ENCODE data around the gene COL23A1.

Gene COL23A1

DNA sequence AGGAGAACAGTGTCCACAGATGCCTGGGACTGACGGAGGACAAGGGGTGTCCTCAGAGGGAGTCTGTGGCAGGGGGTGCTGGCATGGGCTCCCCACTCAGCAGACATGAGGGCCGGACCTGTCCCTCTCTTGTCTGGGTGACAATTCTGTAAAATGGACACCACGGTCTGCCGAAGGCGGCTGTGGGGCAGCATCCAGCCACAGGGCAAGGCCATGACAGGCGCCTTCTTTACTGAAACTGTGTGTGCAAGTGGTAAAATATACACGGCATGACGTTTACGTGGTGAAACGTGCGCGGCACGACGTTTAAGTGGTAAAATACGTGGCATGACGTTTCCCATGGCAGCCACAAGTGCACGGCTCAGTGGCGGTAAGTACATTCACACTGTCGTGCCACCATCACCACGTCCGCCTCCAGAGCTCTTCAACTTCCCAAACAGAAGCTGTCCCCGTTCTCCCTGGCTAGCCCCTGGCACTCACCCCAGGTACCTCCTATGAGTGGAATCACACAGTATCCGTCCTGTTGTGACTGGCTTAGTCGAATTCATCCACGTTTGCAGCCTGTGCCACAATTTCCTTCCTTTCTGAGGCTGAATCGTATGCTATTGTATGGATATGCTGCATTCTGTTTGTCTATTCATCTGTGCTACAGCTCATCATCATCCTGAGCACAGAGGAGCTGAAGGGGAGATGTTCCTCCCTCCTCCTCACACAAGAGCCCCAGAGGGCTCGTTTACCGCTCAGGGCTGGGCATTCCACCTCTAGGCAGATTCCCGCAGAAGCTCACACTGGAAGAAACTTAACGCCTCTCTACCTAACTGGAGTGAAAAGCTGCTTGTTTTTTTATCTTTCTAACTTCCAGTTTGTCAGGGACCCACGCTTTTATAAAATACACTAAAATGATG, 52.5 kb downstream of the COL23A1 start:
- H3K4me3 ChIP-seq (ENCODE audit: low read depth, low read length), result no peak overlapping the region
- no peak for DNase-seq (ENCODE audit: low read depth)

DNA sequence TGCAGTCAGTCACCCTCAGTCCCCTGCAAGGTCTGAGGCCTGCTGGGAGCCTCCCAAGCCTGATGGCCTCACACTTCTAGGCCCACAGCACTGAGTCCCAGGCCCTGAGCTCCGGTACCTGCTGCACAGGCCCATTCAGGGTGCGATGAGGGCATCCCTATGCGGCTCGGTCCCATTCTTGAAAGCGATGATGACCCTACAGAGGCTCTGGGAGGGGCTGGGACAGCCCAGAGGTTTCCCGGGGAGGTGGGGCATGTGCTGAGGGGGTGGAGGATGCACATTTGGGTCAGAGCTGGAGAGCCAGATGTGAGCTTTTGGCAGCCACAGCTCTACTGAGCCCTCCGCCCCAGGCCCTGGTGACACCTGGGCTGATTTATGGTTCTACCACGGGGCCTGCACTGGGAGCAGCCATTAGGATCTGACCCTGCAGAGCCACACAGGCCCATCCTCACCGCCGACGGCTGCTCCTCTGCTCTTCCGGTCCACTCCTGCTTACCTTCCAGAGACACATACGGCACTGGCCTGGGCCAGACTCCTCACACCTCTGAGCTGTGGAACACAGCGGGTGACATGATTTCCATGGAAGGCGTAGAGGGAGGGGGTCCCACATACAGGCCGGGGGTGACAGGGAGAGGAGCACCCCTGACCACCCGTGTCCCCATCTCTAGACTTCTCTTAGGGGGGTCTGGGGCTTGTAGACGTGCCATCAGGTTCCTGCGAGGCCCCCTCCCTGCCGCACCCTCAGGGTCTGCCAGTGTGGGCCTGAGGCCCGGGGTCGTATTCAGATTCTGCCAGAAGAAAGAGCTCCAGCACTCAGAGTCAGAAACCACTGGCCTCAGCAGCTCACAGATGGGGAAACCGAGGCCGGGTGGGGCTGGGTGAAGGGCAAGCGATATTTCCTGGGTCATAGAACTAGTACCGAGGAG, 53.4 kb downstream of the COL23A1 start:
- H3K4me3 ChIP-seq (ENCODE audit: low read depth, low read length), result no peak overlapping the region
- no peak for DNase-seq (ENCODE audit: low read depth)

- no peak for DNase-seq (ENCODE audit: low read depth)
- no peak overlapping the region for H3K4me3 ChIP-seq (ENCODE audit: low read depth, low read length)
These were observed 54.7 kb downstream of the COL23A1 start for GRCh38 chr5:178535299-178536175.

- no peak for DNase-seq (ENCODE audit: low read depth)
- no peak overlapping the region for H3K4me3 ChIP-seq (ENCODE audit: low read depth, low read length)
These were observed 57.1 kb downstream of the COL23A1 start for GRCh38 chr5:178533136-178533535.

- no peak for DNase-seq (ENCODE audit: low read depth)
- H3K4me3 ChIP-seq (ENCODE audit: low read depth, low read length), result no peak overlapping the region
These were observed 57.5 kb downstream of the COL23A1 start for GRCh38 chr5:178532666-178533065.

GRCh38 chr5:178532236-178532635, 58.0 kb downstream of the COL23A1 start:
- DNase-seq (ENCODE audit: low read depth), result no peak
- no peak overlapping the region for H3K4me3 ChIP-seq (ENCODE audit: low read depth, low read length)

DNA sequence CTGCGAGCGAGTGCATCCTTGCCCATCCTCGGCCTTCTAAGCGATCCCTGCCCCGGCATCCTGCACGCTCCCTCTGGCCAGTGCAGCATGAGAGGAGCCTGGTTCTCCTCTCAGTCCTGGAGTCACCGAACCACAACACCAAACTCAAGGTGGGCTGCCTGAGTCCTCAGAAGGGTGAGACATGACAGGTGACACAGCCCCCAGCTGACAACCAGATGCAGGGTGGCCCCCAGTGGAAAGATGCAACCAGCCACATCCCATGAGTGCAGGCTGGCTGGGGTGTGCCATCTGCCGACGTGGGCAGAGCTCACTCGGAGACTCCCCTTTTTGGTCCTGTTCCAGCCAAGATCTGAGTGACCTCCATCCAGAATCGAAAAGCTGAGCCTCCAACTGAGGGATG, 58.4 kb downstream of the COL23A1 start:
- no peak for DNase-seq (ENCODE audit: low read depth)
- H3K4me3 ChIP-seq (ENCODE audit: low read depth, low read length), result no peak overlapping the region

GRCh38 chr5:178530526-178530925, 59.7 kb downstream of the COL23A1 start:
- no peak overlapping the region for H3K4me3 ChIP-seq (ENCODE audit: low read depth, low read length)
- DNase-seq (ENCODE audit: low read depth), result no peak

- no peak overlapping the region for H3K4me3 ChIP-seq (ENCODE audit: low read depth, low read length)
These were observed 61.1 kb downstream of the COL23A1 start for GRCh38 chr5:178529080-178529479.

GRCh38 chr5:178527458-178528307, 62.5 kb downstream of the COL23A1 start:
- H3K4me3 ChIP-seq (ENCODE audit: low read depth, low read length), result no peak overlapping the region
- no peak for DNase-seq (ENCODE audit: low read depth)

More at GRCh38 chr5:178529080-178529479, 61.1 kb downstream of the COL23A1 start:
- DNase-seq (ENCODE audit: low read depth), result no peak

- no peak overlapping the region for H3K4me3 ChIP-seq (ENCODE audit: low read depth, low read length)
- no peak for DNase-seq (ENCODE audit: low read depth)
These were observed 63.3 kb downstream of the COL23A1 start for GRCh38 chr5:178526773-178527457.

DNA sequence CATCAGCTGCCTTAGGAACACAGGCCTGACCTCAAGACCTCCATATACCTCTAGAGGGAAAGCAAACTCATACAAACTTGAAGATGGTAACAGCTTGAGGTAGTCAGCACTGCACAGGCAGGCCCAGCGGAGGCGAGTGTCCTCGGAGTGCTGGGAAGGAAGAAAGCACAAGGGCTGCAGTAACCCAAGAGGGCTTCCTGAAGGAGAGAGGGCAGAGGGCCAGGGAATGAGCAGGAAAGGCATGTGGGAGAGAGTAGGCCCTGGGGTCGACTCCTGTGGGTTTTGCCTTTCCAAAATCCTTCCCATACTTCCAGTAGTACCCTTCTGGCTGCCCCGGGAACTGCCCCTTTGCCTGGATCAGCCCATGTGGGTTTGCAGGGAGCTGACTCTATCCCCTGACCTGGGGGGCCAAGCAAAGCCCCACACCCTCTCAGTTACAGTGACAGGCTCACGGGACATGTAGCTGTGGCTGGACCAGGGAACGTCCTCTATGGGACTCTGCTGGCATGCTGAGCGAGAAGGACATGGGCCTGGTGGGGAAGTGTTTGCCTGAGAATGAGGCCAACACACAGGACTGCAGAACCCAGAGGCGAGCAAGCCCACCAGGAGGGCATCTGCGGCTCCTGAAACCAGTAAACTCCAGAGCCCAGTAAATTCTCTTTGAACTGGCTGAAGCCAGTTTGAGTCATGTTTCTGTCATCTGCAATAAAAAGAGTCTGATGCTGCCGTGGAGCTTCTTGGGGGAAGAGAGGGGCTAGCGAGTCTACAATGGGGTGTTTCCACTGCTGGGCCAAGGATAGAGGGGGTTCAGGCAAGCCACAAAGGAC, 64.1 kb downstream of the COL23A1 start:
- H3K4me3 ChIP-seq (ENCODE audit: low read depth, low read length), result no peak overlapping the region
- DNase-seq (ENCODE audit: low read depth), result no peak

DNA sequence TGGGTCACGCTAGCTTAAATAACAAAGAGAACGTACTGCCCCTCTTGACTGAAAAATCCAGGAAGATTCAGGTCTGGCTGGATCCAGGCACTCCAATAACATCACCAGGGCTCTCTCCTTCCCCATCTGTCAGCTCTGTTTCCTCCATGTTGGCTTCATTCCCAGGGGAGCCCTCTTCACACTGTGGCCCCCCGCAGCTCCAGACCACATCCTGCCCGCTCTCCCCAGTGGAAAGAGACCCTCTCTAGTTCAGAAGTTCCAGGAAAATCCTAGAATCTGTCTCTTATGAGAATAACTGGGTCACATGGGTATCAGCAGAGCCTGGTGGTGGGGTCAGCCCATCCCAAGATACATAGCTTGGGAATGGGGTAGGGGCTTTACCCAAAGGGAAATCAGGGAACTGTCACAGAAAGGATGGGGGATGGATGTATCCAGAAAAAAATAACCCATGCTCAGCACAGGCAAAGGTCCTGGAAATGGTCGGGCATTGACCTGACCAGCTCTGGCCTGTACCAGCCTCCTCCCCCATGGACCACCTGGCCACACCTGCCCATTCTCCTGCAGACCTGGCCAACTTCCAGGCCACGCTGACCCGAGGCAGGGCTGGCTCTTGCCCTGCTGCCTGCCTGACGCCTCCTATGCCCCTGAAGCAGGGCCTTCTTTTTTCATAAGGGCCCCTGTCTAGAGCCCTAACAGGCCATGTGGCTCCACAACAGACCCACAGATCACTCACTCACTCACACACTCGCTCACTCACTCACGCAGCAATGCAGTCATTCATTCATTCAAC, 65.9 kb downstream of the COL23A1 start:
- H3K4me3 ChIP-seq (ENCODE audit: low read depth, low read length), result no peak overlapping the region
- DNase-seq (ENCODE audit: low read depth), result no peak

DNA sequence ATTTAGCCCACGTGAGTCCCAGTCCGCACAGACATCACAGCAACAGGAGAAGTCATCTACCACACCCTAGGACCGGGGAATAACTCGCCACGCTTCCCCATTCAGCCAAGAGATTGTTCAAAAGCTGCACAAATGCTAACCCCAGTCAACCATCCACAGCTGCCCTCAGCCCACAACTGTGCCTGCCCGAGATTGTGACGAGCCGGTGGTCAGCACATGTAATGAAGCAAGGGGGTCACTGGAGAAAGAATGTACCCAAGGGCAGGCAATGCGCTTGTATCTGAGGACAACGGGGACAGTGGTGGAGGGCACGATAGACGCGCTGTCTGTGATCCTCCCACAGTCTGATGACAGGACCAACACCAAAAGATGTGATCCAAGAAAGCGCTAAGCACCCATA, 67.8 kb downstream of the COL23A1 start:
- DNase-seq (ENCODE audit: low read depth), result no peak
- no peak overlapping the region for H3K4me3 ChIP-seq (ENCODE audit: low read depth, low read length)

GRCh38 chr5:178520851-178521250, 69.3 kb downstream of the COL23A1 start:
- no peak overlapping the region for H3K4me3 ChIP-seq (ENCODE audit: low read depth, low read length)
- no peak for DNase-seq (ENCODE audit: low read depth)

- DNase-seq (ENCODE audit: low read depth), result no peak
- H3K4me3 ChIP-seq (ENCODE audit: low read depth, low read length), result no peak overlapping the region
These were observed 70.4 kb downstream of the COL23A1 start for GRCh38 chr5:178519804-178520203.
